Sigmoid colon (tissue), 7 donors: ENCODE data around the gene NLGN1. TPM values are rescaled to one million over a fixed set of nuclear protein-coding genes. Genes with fewer than 3 reads are reported as not detected.

ENCODE experiments used
- DNase-seq: peaks from one replicate; pipeline ENCODE4 v3.0.0-alpha.2; 2019
- H3K27ac ChIP-seq, 4 donors: fragments of 200-600 bp; sonication (generic); one replicate each; pipeline ENCODE4 v1.5.1; 2016 to 2019; ENCODE audit warnings: mild to moderate bottlenecking in 1 of 4
- H3K27me3 ChIP-seq, 3 donors: fragments of 200-600 bp; sonication (generic); one replicate each; pipeline ENCODE4 v1.5.1; 2019; ENCODE audit warnings: mild to moderate bottlenecking in 1 of 3
- H3K36me3 ChIP-seq, 4 donors: fragments of 200-600 bp; sonication (generic); one replicate each; pipeline ENCODE4 v1.5.1; 2016 to 2019
- H3K4me1 ChIP-seq, 4 donors: fragments of 200-600 bp; sonication (generic); one replicate each; pipeline ENCODE4 v1.5.1; 2017 to 2019
- H3K4me3 ChIP-seq, 4 donors: fragments of 200-600 bp; sonication (generic); one replicate each; pipeline ENCODE4 v1.5.1; 2017 to 2019; ENCODE audit warnings: mild to moderate bottlenecking in 2 of 4, moderate library complexity in 1 of 4
- H3K9me3 ChIP-seq, 4 donors: fragments of 200-600 bp in 3 of 4; sonication (generic) in 3 of 4; one replicate each; pipeline versions ENCODE4 v1.5.1 to v1.6.1; 2013 to 2019
- EP300 ChIP-seq, 4 donors: sonication (generic); formaldehyde crosslinking; IDR thresholded peaks; one replicate each; pipeline ENCODE4 v1.6.1; 2017; ENCODE audit warnings: antibody characterized with exemption in 4 of 4
- POLR2A ChIP-seq, 2 donors: fragments of 450-650 bp; IDR thresholded peaks; one replicate each; pipeline ENCODE4 v1.6.1; 2016; ENCODE audit warnings: antibody characterized with exemption in 2 of 2, mild to moderate bottlenecking in 2 of 2, moderate library complexity in 2 of 2
- POLR2AphosphoS5 ChIP-seq, 4 donors: sonication (generic); formaldehyde crosslinking; IDR thresholded peaks; one replicate each; pipeline ENCODE4 v1.6.1; 2017; ENCODE audit warnings: antibody characterized with exemption in 4 of 4
- WGBS, 2 donors: extraction: QIAGEN DNeasy Blood & Tissue Kit; methylation state at CpG; one replicate each; pipeline ENCODE4 v1.1.7; 2013; 5-methylcytosine and 5-hydroxymethylcytosine counted together
- intact Hi-C: fragments of 100-400 bp; cut with DNase I; formaldehyde crosslinking; loops from one replicate; pipeline ENCODE4 v1.15.1; 2023
- polyA plus RNA-seq, 3 donors: library from polyadenylated mRNA; stranded (reverse); fragments of 200-250 nt; gene quantifications; one replicate each; pipeline ENCODE4 v1.2.3, GENCODE V29; 2013
- total RNA-seq, 4 donors: library from RNA; depleted of rRNA; stranded (reverse); fragments of >200 nt; gene quantifications; one replicate each; pipeline ENCODE4 v1.1.0, GENCODE V29; 2016
- TF ChIP-seq, protein P1 (sequence below), 4 experiments: fragments of 450-650 bp in 3 of 4; fragments of 200-600 bp in 1 of 4; IDR thresholded peaks; one replicate each; pipeline ENCODE4 v1.5.1; 2016 to 2019; ENCODE audit warnings: antibody characterized with exemption in 4 of 4, mild to moderate bottlenecking in 3 of 4, moderate library complexity in 2 of 4
- donor health status: healthy with polysubstance abuse.
- donor health status: Bipolar disorder and iron deficiency.
- donor health status: healthy.

The NLGN1 gene
- total and polyA plus RNA-seq, 7 donors = under 0.01 to 33.5 (median 28.3) TPM; not detected in 1

GRCh38 chr3:173632945-173633344, 235.4 kb downstream of the NLGN1 start:
- Histone ChIP-seq H3K4me1 (peaks cover 0 to 9% (median 2%) of the 10 kb centered on the region in 4 donors), H3K4me3 (no peak overlapping the region), H3K9me3 (no peaks in the 10 kb centered on the region), H3K36me3 (no peaks in the 10 kb centered on the region), H3K27me3 (no peaks in the 10 kb centered on the region), H3K27ac (no peak overlapping the region)
- DNase-seq = no peak
- TF ChIP-seq POLR2A (IDR thresholded peaks at IDR 0.05) (no peak), POLR2AphosphoS5 (IDR thresholded peaks at IDR 0.05) (no peak), EP300 (IDR thresholded peaks at IDR 0.05) (no peak)
- TF ChIP-seq, protein P1, sequence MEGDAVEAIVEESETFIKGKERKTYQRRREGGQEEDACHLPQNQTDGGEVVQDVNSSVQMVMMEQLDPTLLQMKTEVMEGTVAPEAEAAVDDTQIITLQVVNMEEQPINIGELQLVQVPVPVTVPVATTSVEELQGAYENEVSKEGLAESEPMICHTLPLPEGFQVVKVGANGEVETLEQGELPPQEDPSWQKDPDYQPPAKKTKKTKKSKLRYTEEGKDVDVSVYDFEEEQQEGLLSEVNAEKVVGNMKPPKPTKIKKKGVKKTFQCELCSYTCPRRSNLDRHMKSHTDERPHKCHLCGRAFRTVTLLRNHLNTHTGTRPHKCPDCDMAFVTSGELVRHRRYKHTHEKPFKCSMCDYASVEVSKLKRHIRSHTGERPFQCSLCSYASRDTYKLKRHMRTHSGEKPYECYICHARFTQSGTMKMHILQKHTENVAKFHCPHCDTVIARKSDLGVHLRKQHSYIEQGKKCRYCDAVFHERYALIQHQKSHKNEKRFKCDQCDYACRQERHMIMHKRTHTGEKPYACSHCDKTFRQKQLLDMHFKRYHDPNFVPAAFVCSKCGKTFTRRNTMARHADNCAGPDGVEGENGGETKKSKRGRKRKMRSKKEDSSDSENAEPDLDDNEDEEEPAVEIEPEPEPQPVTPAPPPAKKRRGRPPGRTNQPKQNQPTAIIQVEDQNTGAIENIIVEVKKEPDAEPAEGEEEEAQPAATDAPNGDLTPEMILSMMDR (IDR thresholded peaks at IDR 0.05) = no peak
- intact Hi-C loops = no loop called here

DNA sequence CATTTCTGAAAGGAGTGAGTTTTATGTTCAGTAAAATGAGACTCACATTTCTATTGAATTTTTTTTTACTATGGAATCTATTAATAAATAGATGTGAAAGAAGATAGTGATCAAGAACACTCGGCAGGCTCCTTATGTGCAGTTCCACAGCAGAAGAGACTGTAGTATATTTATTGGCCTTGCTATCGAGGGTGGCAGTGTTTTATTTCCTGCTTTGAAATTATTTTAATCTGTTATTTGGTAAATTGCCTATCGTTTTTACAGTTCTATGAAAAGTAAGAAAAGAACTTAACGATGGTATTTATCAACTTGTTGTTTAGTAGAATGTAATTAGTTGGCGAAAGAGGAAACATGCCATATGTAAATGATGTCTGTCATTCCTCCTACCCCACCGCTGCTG, 238.3 kb downstream of the NLGN1 start:
- H3K27ac ChIP-seq = no peak overlapping the region
- intact Hi-C loops = no loop called here
- TF ChIP-seq, protein P1 (IDR thresholded peaks at IDR 0.05) = no peak
- TF ChIP-seq POLR2AphosphoS5 (IDR thresholded peaks at IDR 0.05) (no peak), POLR2A (IDR thresholded peaks at IDR 0.05) (no peak), EP300 (IDR thresholded peaks at IDR 0.05) (no peak)
- no peak overlapping the region for H3K4me3 ChIP-seq
- DNase-seq = no peak
- no peaks in the 10 kb centered on the region for H3K9me3 ChIP-seq
- H3K36me3 ChIP-seq = no peaks in the 10 kb centered on the region
- H3K27me3 ChIP-seq = no peaks in the 10 kb centered on the region
- WGBS, 2 donors = 68 to 87% methylated on average over 6 of the region's 6 CpGs
- peaks cover 0 to 10% (median 8%) of the 10 kb centered on the region in 4 donors for H3K4me1 ChIP-seq

GRCh38 chr3:173639098-173639497, 241.6 kb downstream of the NLGN1 start:
- WGBS, 2 donors = 51 to 69% methylated on average over 2 of the region's 2 CpGs
- Histone ChIP-seq H3K27me3 (no peaks in the 10 kb centered on the region), H3K36me3 (no peaks in the 10 kb centered on the region), H3K9me3 (no peaks in the 10 kb centered on the region), H3K4me3 (no peak overlapping the region), H3K27ac (no peak overlapping the region), H3K4me1 (peaks cover 0 to 10% (median 8%) of the 10 kb centered on the region in 4 donors)
- TF ChIP-seq, protein P1 (IDR thresholded peaks at IDR 0.05) = no peak
- TF ChIP-seq EP300 (IDR thresholded peaks at IDR 0.05) (no peak), POLR2A (IDR thresholded peaks at IDR 0.05) (no peak), POLR2AphosphoS5 (IDR thresholded peaks at IDR 0.05) (no peak)
- intact Hi-C loops = no loop called here
- no peak for DNase-seq

GRCh38 chr3:173641696-173642095, 244.2 kb downstream of the NLGN1 start:
- H3K4me1 ChIP-seq = peaks cover 0 to 10% (median 8%) of the 10 kb centered on the region in 4 donors
- no peak overlapping the region for H3K27ac ChIP-seq
- intact Hi-C loops = no loop called here
- H3K9me3 ChIP-seq = no peaks in the 10 kb centered on the region
- H3K27me3 ChIP-seq = no peaks in the 10 kb centered on the region
- TF ChIP-seq POLR2A (IDR thresholded peaks at IDR 0.05) = no peak
- TF ChIP-seq, protein P1 (IDR thresholded peaks at IDR 0.05) = no peak
- no peak for TF ChIP-seq POLR2AphosphoS5 (IDR thresholded peaks at IDR 0.05)
- TF ChIP-seq EP300 (IDR thresholded peaks at IDR 0.05) = no peak
- WGBS, 2 donors = 88 to 90% methylated on average over 1 of the region's 1 CpG
- H3K4me3 ChIP-seq = no peak overlapping the region
- no peaks in the 10 kb centered on the region for H3K36me3 ChIP-seq
- no peak for DNase-seq
